K562 (cell line): ENCODE measurements around the gene FANCC. TPM values are rescaled to one million over a fixed set of nuclear protein-coding genes. Genes with fewer than 3 reads are reported as not detected.

Experiments
- ATAC-seq: fragments of 200-7000 bp; cut with Tn5 transposase; 3 replicates; pipeline ENCODE4 v1.9.1; 2020; ENCODE audit warnings: moderate library complexity
- BruUV-seq: library from RNA; stranded (reverse); fragments of 400-500 nt; replicated peaks from 2 replicates; lab custom pipeline; 2021; lab: Mats Ljungman, UMichigan
- CTCF ChIA-PET: fragments of 300-600 bp; formaldehyde crosslinking; extraction: SDS; loops from one replicate; lab custom pipeline; 2021; ENCODE audit warnings: low intra/inter-chr PET ratio; lab: Yijun Ruan, JAX
- POLR2A ChIA-PET: fragments of 300-600, 350-650 bp; sonication (Branson Sonifier 250); formaldehyde crosslinking; extraction: SDS; loops from one replicate; lab custom pipeline; 2021; ENCODE audit warnings: antibody characterized with exemption, inconsistent platforms; lab: Yijun Ruan, JAX
- DNase-seq, 4 experiments: peaks; one replicate each; pipeline versions ENCODE4 v3.0.0 to v3.0.0-alpha.2; 2011 to 2018; ENCODE audit warnings: low spot score in 3 of 4, mixed read lengths in 3 of 4; ENCODE audit errors: extremely low read depth in 1 of 4
- FAIRE-seq: peaks from 2 replicates; lab custom pipeline; 2011; peaks lifted over from hg19 to GRCh38; lab: Jason Lieb, UNC
- H2AFZ ChIP-seq: 2 replicates; pipeline ENCODE4 v1.6.0; 2011; ENCODE audit warnings: low read depth, low read length, control low read depth, inconsistent platforms
- H3K27ac ChIP-seq: fragments of 200-600 bp; 3 replicates; pipeline ENCODE4 v1.8.0; 2011; ENCODE audit warnings: low read depth, mild to moderate bottlenecking, control low read depth, inconsistent platforms, low read length, moderate library complexity, mixed read lengths; ENCODE audit errors: extremely low read depth
- H3K27me3 ChIP-seq, 2 experiments: fragments of 300-600 bp in 1 of 2; 2 replicates in 1 of 2; 3 replicates in 1 of 2; pipeline versions ENCODE4 v1.6.0 to v1.8.0; 2011; ENCODE audit warnings: inconsistent platforms in 2 of 2, low read length in 2 of 2, mild to moderate bottlenecking in 1 of 2, mixed read lengths in 1 of 2, moderate library complexity in 1 of 2; ENCODE audit not compliant: control insufficient read depth in 2 of 2, insufficient read depth in 2 of 2
- H3K36me3 ChIP-seq: fragments of 300-600 bp; 3 replicates; pipeline ENCODE4 v1.8.0; 2011; ENCODE audit warnings: mild to moderate bottlenecking, low read length, inconsistent platforms; ENCODE audit not compliant: control insufficient read depth, insufficient read depth
- H3K4me1 ChIP-seq, 2 experiments: fragments of 200-600 bp in 1 of 2; replicated peaks in 1 of 2; 2 replicates in 1 of 2; 3 replicates in 1 of 2; pipeline versions ENCODE4 v1.5.1 to v1.8.0; 2011; ENCODE audit warnings: inconsistent platforms in 2 of 2, low read length in 2 of 2, mild to moderate bottlenecking in 1 of 2, mixed read lengths in 1 of 2, moderate library complexity in 1 of 2; ENCODE audit not compliant: control insufficient read depth in 2 of 2, insufficient read depth in 2 of 2
- H3K4me2 ChIP-seq: 2 replicates; pipeline ENCODE4 v1.6.1; 2011; ENCODE audit warnings: low read length, control low read depth, inconsistent platforms, mixed read lengths; ENCODE audit not compliant: insufficient read depth
- H3K4me3 ChIP-seq: fragments of 200-600 bp; sonication (generic), shearing (Covaris generic); 2 replicates; pipeline ENCODE4 v1.5.1; 2016; ENCODE audit warnings: control low read depth, inconsistent platforms
- H3K79me2 ChIP-seq: fragments of 200-600 bp; 3 replicates; pipeline ENCODE4 v1.8.0; 2011; ENCODE audit warnings: low read length, inconsistent platforms; ENCODE audit not compliant: control insufficient read depth, insufficient read depth
- H3K9ac ChIP-seq, 2 experiments: 2 replicates each; pipeline versions ENCODE4 v1.6.0 to v1.6.1; 2011; ENCODE audit warnings: low read depth in 2 of 2, low read length in 2 of 2, control low read depth in 1 of 2, inconsistent platforms in 1 of 2, mild to moderate bottlenecking in 1 of 2, mixed read lengths in 1 of 2; ENCODE audit not compliant: insufficient read depth in 1 of 2
- H3K9me1 ChIP-seq: one replicate; pipeline ENCODE4 v1.6.0; 2011; ENCODE audit warnings: inconsistent platforms, mild to moderate bottlenecking, low read length, moderate library complexity; ENCODE audit not compliant: control insufficient read depth, insufficient read depth
- H3K9me3 ChIP-seq: replicated peaks from 2 replicates; pipeline ENCODE4 v1.5.1; 2011; ENCODE audit warnings: low read depth, low read length, inconsistent platforms; ENCODE audit not compliant: control insufficient read depth, insufficient read depth
- H4K20me1 ChIP-seq: replicated peaks from 2 replicates; pipeline ENCODE4 v1.6.1; 2011; ENCODE audit warnings: low read length, inconsistent platforms, mixed read lengths; ENCODE audit not compliant: control insufficient read depth, insufficient read depth
- MAZ ChIP-seq, 2 experiments: fragments of 450-650 bp in 1 of 2; sonication (generic) in 1 of 2; formaldehyde crosslinking; IDR thresholded peaks in 1 of 2; conservative IDR thresholded peaks in 1 of 2; 2 replicates each; pipeline versions ENCODE4 v1.4.0 to v1.5.0; 2020; ENCODE audit warnings: mild to moderate bottlenecking in 1 of 2, missing genetic modification reagents in 1 of 2
- PML ChIP-seq: IDR thresholded peaks from 2 replicates; pipeline ENCODE4 v1.6.1; 2012; ENCODE audit warnings: low read length, inconsistent platforms
- RAD21 ChIP-seq, 2 experiments: fragments of 250-450 bp in 1 of 2; fragments of 450-650 bp in 1 of 2; sonication (Bioruptor Pico) in 1 of 2; formaldehyde crosslinking in 1 of 2; IDR thresholded peaks in 1 of 2; conservative IDR thresholded peaks in 1 of 2; 2 replicates each; pipeline versions ENCODE4 v1.4.0 to v1.8.0; 2020 to 2022; ENCODE audit warnings: mild to moderate bottlenecking in 2 of 2, moderate library complexity in 1 of 2
- REST ChIP-seq, 2 experiments: fragments of 450-650 bp; formaldehyde crosslinking in 1 of 2; IDR thresholded peaks; 2 replicates each; pipeline versions ENCODE4 v1.4.0 to v1.6.1; 2014 to 2020; ENCODE audit warnings: mild to moderate bottlenecking in 2 of 2, borderline replicate concordance in 1 of 2, low read depth in 1 of 2
- TBP ChIP-seq: optimal IDR thresholded peaks from 2 replicates; pipeline ENCODE3; 2011; ENCODE audit warnings: low read depth, low read length, improper control_type of control experiment
- VEZF1 ChIP-seq: fragments of 200-800 bp; sonication (Bioruptor generic); IDR thresholded peaks from 2 replicates; pipeline ENCODE4 v1.6.1; 2017; ENCODE audit warnings: missing genetic modification characterization, missing compliant biosample characterization
- ZBTB2 ChIP-seq: fragments of 450-650 bp; IDR thresholded peaks from 2 replicates; pipeline ENCODE4 v1.6.1; 2016; ENCODE audit warnings: antibody characterized with exemption
- WGBS: fragments of 100-300 bp; shearing (Covaris generic); methylation state at CpG from one replicate; pipeline ENCODE4 v1.1.6; 2016; ENCODE audit warnings: low coverage, mixed read lengths; ENCODE audit not compliant: insufficient coverage; ENCODE audit errors: missing lambda C conversion rate; 5-methylcytosine and 5-hydroxymethylcytosine counted together
- in situ Hi-C: fragments of 300-500 bp; cut with MboI; formaldehyde crosslinking; loops from 4 replicates; pipeline ENCODE4 v1.15.0; 2018; ENCODE audit warnings: inconsistent platforms, mixed read lengths
- intact Hi-C: fragments of 100-400 bp; cut with micrococcal nuclease; formaldehyde crosslinking; loops from 2 replicates; pipeline ENCODE4 v1.14.2; 2022
- polyA plus RNA-seq, 8 experiments: library from polyadenylated mRNA; depleted of rRNA in 4 of 8; stranded (reverse) in 5 of 8; unstranded in 3 of 8; fragments of >200 nt; fragmentation: Nextera tagmentation in 2 of 8; fragmentation: Illumina TruSeq in 1 of 8; extraction: Ambion mirVana in 2 of 8; extraction: Trizol in 1 of 8; gene quantifications; 2 replicates each; pipeline versions ENCODE4 v1.2.1 to v1.2.3, GENCODE V29; 2011 to 2014; ENCODE audit warnings: inconsistent platforms in 1 of 8, missing spikeins in 1 of 8
- total RNA-seq, 7 experiments: library from RNA; depleted of rRNA in 6 of 7; stranded (reverse); fragments of >200 nt in 6 of 7; fragmentation: Illumina TruSeq in 2 of 7; extraction: Trizol in 2 of 7; gene quantifications; 2 replicates each; pipeline versions ENCODE4 v1.2.1 to v1.2.3, GENCODE V29; 2011 to 2021; ENCODE audit warnings: low replicate concordance in 1 of 7

The FANCC gene
- total and polyA plus RNA-seq, 9 of the 15 experiments (the other 6 are each of a cell fraction or from before 2014, with no cell fraction given) = 4.6 to 18.4 (median 14.2) TPM

GRCh38 chr9:95341293-95341962, 23.9 kb upstream of the FANCC start:
- in situ Hi-C loops = no loop called here
- BruUV-seq = no TSS peak
- WGBS = 21% methylated on average over 5 of the region's 5 CpGs
- TF ChIP-seq MAZ (CRISPR knock-in tag; conservative IDR thresholded peaks at IDR 0.05 in 1 of 2, IDR thresholded peaks at IDR 0.05 in 1 of 2) (peak in 1 of 2 experiments; percentile 60; a peak in 1 of 4 replicates), TBP (no peak), REST (IDR thresholded peaks at IDR 0.05; ENCODE audit: borderline replicate concordance) (peak; percentile 68; the same call in 1 of the 2 replicates), REST (CRISPR knock-in tag; IDR thresholded peaks at IDR 0.05; ENCODE audit: low read depth) (no peak), PML (no peak), ZBTB2 (no peak), VEZF1 (peak; percentile 64), RAD21 (CRISPR knock-in tag; conservative IDR thresholded peaks at IDR 0.05 in 1 of 2, IDR thresholded peaks at IDR 0.05 in 1 of 2) (peak; percentile 30 to 62; a peak in 3 of 4 replicates)

More at GRCh38 chr9:95341293-95341962, 23.9 kb upstream of the FANCC start:
- peak; percentile 85 for FAIRE-seq
- H3K36me3 ChIP-seq = no peaks in the 10 kb centered on the region
- no peak overlapping the region for H3K9ac ChIP-seq
- peak in 1 of 4 experiments; percentile 39 for DNase-seq
- H3K4me1 ChIP-seq = no peaks in the 10 kb centered on the region
- H3K4me3 ChIP-seq = no peak overlapping the region
- no peaks in the 10 kb centered on the region for H3K9me1 ChIP-seq
- no peaks in the 10 kb centered on the region for H4K20me1 ChIP-seq
- peak; percentile 95 for ATAC-seq
- intact Hi-C loops = no loop called here
- no peaks in the 10 kb centered on the region for H3K9me3 ChIP-seq
- no peak overlapping the region for H2AFZ ChIP-seq
- ChIA-PET POLR2A (interaction anchor here (0.6 to 1.7 kb wide), 4 partner anchors 9 to 274 kb away, joined by 3 to 4 read pairs (median 4); no protein-coding TSS in a partner anchor), CTCF (interaction anchor here (0.9 kb wide), 1 partner anchor 721 kb away, joined by 3 read pairs; no protein-coding TSS in a partner anchor)
- no peak overlapping the region for H3K27ac ChIP-seq
- H3K27me3 ChIP-seq = peaks cover 2 to 4% of the 10 kb centered on the region in 2 experiments; a peak in 2 of 5 replicates
- H3K79me2 ChIP-seq = no peaks in the 10 kb centered on the region
- no peak overlapping the region for H3K4me2 ChIP-seq
